ENCODE results near the gene TVP23C. TPM values are rescaled to one million over a fixed set of nuclear protein-coding genes. Genes with fewer than 3 reads are reported as not detected.

The TVP23C gene
- total RNA-seq, 1 donor from 2014 or later: 4.8 TPM

DNA sequence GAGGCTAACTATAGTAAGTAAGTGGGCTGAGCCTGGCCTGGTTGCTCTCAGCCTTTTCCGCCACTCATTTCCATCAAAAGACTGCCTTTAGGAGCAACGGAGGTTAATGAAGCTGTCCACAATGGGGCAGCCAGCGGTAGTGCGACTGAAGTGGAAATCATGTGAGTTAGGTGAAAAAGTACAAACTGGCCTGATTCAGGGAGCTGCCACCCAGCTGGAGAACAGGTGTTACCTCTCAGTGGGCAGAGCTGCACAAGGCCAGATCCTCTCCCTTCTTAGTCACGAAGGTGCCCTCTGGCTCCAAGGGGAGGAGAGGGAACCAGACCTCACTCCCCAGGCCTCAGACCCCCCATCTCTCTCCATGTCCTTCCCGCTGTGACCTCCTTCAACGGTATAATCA is 61.5 kb downstream of the TVP23C start:
- Histone ChIP-seq H3K36me3 (peaks cover 1% of the 10 kb centered on the region), H3K9me3 (replicated peaks) (no peaks in the 10 kb centered on the region), H3K27me3 (ENCODE audit: low read depth) (no peaks in the 10 kb centered on the region), H3K27ac (replicated peaks) (peak overlapping the region; percentile 90), H3K4me1 (peaks cover 20% of the 10 kb centered on the region), H3K4me3 (peak overlapping the region; percentile 60)
- no peak for DNase-seq
- no peak for TF ChIP-seq CTCF (IDR thresholded peaks at IDR 0.05; ENCODE audit: borderline replicate concordance)
- intact Hi-C loops (cut with micrococcal nuclease): loop anchor here (2.0 kb wide), 1 partner anchor 239 kb away; no protein-coding TSS in a partner anchor

DNA sequence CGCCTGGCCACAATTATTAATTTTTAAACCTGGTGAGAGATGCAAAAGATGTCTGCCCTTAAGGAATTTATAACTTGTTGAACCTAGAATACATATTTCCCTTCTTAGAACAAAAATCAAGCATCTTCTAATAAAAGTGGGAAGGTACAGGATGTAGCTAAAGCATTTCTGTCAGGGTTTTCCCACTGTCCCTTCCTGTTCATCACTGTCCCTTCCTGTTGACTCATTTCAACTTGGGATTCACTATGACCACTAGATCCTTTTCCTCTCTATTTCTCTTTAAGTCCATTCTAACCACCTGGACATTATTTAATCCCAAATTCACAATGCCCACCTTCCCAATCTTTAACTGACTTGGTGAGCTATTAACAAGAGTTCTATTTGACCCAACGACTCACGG is 62.0 kb downstream of the TVP23C start:
- intact Hi-C loops (cut with micrococcal nuclease): no loop called here
- H3K4me3 ChIP-seq: no peak overlapping the region
- H3K27me3 ChIP-seq (ENCODE audit: low read depth): no peaks in the 10 kb centered on the region
- H3K4me1 ChIP-seq: peaks cover 25% of the 10 kb centered on the region
- no peaks in the 10 kb centered on the region for H3K9me3 ChIP-seq (replicated peaks)
- no peaks in the 10 kb centered on the region for H3K36me3 ChIP-seq
- H3K27ac ChIP-seq (replicated peaks): peak overlapping the region; percentile 90
- no peak for DNase-seq
- no peak for TF ChIP-seq CTCF (IDR thresholded peaks at IDR 0.05; ENCODE audit: borderline replicate concordance)

DNA sequence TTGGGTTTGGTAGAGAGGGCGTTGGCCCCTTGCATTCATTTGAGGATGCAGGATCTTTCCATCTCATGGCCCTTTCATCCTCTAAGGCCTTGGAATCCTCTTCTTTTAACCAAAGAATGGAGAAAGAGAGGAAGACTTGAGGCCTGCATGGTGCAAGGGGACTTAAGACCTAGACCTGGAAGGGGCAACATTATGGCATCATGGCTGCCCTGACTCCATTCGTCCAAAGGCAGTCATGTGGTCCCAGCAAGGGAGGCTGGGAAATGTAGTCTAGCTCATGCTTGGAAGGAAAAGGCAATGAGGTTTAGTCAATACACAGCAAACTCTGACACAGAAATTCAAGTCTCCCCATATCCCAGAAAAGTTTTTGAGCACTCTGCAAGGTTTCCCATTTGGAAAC is 65.2 kb downstream of the TVP23C start:
- Histone ChIP-seq H3K27me3 (ENCODE audit: low read depth) (no peaks in the 10 kb centered on the region), H3K36me3 (no peaks in the 10 kb centered on the region), H3K4me1 (peaks cover 27% of the 10 kb centered on the region), H3K27ac (replicated peaks) (no peak overlapping the region), H3K9me3 (replicated peaks) (no peaks in the 10 kb centered on the region), H3K4me3 (no peak overlapping the region)
- TF ChIP-seq CTCF (IDR thresholded peaks at IDR 0.05; ENCODE audit: borderline replicate concordance): no peak
- intact Hi-C loops (cut with micrococcal nuclease): no loop called here
- no peak for DNase-seq

GRCh38 chr17:15496735-15497670 is 66.3 kb downstream of the TVP23C start:
- no peak overlapping the region for H3K4me3 ChIP-seq
- no peaks in the 10 kb centered on the region for H3K36me3 ChIP-seq
- no peaks in the 10 kb centered on the region for H3K9me3 ChIP-seq (replicated peaks)
- intact Hi-C loops (cut with micrococcal nuclease): no loop called here
- no peak for DNase-seq
- TF ChIP-seq CTCF (IDR thresholded peaks at IDR 0.05; ENCODE audit: borderline replicate concordance): no peak
- no peaks in the 10 kb centered on the region for H3K27me3 ChIP-seq (ENCODE audit: low read depth)
- peak overlapping the region; percentile 70 for H3K27ac ChIP-seq (replicated peaks)
- H3K4me1 ChIP-seq: peaks cover 17% of the 10 kb centered on the region

GRCh38 chr17:15494821-15495220 is 68.5 kb downstream of the TVP23C start:
- no peak for TF ChIP-seq CTCF (IDR thresholded peaks at IDR 0.05; ENCODE audit: borderline replicate concordance)
- Histone ChIP-seq H3K27me3 (ENCODE audit: low read depth) (no peaks in the 10 kb centered on the region), H3K36me3 (no peaks in the 10 kb centered on the region), H3K9me3 (replicated peaks) (no peaks in the 10 kb centered on the region), H3K27ac (replicated peaks) (no peak overlapping the region), H3K4me1 (peaks cover 38% of the 10 kb centered on the region), H3K4me3 (no peak overlapping the region)
- intact Hi-C loops (cut with micrococcal nuclease): no loop called here
- DNase-seq: no peak

All from left ventricle myocardium inferior (tissue), 1 donor.